ENCODE results near the gene DOCK2.

The DOCK2 gene

DNA sequence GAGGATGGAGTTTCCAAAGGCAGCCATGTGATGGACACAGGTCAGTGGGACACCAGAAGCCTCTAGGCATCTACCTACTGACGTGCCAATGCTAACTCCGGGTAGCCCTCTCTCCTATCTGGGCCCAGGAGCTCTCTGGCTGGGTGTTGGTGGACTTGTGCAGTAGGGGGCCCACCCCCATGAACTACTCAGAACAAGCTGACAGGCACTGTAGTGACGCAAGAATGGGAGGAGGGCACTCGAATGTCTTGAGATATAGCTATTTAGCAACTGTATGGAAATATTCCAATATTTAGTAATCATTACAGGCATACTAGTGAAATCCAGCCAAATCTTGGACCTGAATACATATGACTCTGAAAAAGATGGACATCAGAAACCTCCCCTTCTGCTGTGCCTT lies 5.7 kb upstream of the DOCK2 start:
- Mint-ChIP-seq H3K36me3 (ENCODE audit: low read depth) (no peaks in the 10 kb centered on the region), H3K27me3 (ENCODE audit: low read depth, poor library complexity) (peaks cover 18% of the 10 kb centered on the region), H3K4me1 (no peaks in the 10 kb centered on the region), H3K9me3 (peaks cover 15% of the 10 kb centered on the region), H3K4me3 (no peak overlapping the region), H3K27ac (no peak overlapping the region)
- TF ChIP-seq, protein P1, sequence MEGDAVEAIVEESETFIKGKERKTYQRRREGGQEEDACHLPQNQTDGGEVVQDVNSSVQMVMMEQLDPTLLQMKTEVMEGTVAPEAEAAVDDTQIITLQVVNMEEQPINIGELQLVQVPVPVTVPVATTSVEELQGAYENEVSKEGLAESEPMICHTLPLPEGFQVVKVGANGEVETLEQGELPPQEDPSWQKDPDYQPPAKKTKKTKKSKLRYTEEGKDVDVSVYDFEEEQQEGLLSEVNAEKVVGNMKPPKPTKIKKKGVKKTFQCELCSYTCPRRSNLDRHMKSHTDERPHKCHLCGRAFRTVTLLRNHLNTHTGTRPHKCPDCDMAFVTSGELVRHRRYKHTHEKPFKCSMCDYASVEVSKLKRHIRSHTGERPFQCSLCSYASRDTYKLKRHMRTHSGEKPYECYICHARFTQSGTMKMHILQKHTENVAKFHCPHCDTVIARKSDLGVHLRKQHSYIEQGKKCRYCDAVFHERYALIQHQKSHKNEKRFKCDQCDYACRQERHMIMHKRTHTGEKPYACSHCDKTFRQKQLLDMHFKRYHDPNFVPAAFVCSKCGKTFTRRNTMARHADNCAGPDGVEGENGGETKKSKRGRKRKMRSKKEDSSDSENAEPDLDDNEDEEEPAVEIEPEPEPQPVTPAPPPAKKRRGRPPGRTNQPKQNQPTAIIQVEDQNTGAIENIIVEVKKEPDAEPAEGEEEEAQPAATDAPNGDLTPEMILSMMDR (IDR thresholded peaks at IDR 0.05) = no peak
- no peak for DNase-seq

DNA sequence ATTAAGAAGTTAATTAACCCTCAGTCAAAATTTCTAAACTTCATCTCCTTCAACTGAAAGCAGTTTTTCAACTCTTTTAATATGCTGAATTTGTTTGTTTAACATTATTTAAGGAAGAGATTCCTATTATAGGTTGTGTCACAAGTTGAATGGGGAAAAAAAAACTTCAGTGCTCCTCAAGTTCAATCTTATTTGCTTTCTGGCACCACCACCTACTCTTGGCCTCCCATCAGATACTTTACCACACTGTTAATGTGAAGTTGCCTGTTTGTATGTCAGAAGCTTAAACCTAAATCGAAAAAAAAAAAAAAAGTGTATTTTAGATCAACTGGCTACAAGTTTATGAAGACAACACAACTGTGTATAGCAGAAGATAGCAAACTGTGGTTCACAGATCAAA lies 4.1 kb upstream of the DOCK2 start:
- H3K4me3 Mint-ChIP-seq = no peak overlapping the region
- TF ChIP-seq, protein P1 (IDR thresholded peaks at IDR 0.05) = no peak
- DNase-seq = no peak
- peaks cover 19% of the 10 kb centered on the region for H3K9me3 Mint-ChIP-seq
- H3K27ac Mint-ChIP-seq = no peak overlapping the region
- peaks cover 33% of the 10 kb centered on the region for H3K27me3 Mint-ChIP-seq (ENCODE audit: low read depth, poor library complexity)
- H3K36me3 Mint-ChIP-seq (ENCODE audit: low read depth) = no peaks in the 10 kb centered on the region
- H3K4me1 Mint-ChIP-seq = peaks cover 4% of the 10 kb centered on the region

DNA sequence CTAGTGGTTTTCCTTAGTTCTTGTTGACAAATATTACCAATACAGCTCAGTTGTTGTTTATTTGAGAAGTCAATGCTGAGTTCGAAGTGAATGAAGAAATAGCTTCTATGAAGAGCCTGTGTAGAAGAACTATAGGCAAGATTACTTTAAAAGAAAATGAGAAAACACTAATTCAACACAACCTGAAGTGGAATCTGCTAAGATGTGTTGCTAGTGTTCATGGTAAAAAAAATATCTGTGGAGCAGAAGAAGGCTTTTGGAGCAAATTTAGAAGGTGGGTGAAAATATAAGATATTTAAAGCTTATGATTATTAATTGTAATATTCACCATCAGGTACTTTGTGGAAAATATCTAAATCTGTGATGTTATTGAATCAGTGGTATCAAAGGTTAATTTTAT lies 2.5 kb upstream of the DOCK2 start:
- Mint-ChIP-seq H3K4me1 (peaks cover 4% of the 10 kb centered on the region), H3K9me3 (peaks cover 30% of the 10 kb centered on the region), H3K36me3 (ENCODE audit: low read depth) (no peaks in the 10 kb centered on the region), H3K27me3 (ENCODE audit: low read depth, poor library complexity) (peaks cover 50% of the 10 kb centered on the region), H3K4me3 (no peak overlapping the region), H3K27ac (no peak overlapping the region)
- TF ChIP-seq, protein P1 (IDR thresholded peaks at IDR 0.05) = no peak
- DNase-seq = no peak

DNA sequence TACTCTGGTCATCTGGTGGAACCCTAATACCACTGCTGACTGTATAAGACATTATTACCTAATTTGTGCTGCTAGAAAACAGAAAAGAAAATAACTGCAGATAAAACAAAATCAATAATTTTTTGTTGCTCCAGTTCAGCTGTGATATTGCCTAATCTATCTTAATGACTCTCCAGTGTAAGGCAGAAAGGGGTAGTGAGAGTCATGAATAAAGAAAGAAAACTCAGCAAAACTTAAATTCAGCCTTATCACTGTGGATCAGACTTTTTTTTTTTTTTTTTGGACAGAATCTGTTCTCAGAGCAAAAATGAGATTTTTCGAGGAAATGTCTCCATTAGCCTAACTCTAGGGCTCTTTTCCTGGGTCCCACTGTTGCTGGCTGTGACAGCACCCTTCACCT lies 1.1 kb upstream of the DOCK2 start:
- H3K27ac Mint-ChIP-seq = no peak overlapping the region
- TF ChIP-seq, protein P1 (IDR thresholded peaks at IDR 0.05) = no peak
- no peaks in the 10 kb centered on the region for H3K36me3 Mint-ChIP-seq (ENCODE audit: low read depth)
- peak overlapping the region; percentile 44 for H3K4me3 Mint-ChIP-seq
- H3K27me3 Mint-ChIP-seq (ENCODE audit: low read depth, poor library complexity) = peaks cover 59% of the 10 kb centered on the region
- no peak for DNase-seq
- peaks cover 32% of the 10 kb centered on the region for H3K9me3 Mint-ChIP-seq
- peaks cover 4% of the 10 kb centered on the region for H3K4me1 Mint-ChIP-seq

DNA sequence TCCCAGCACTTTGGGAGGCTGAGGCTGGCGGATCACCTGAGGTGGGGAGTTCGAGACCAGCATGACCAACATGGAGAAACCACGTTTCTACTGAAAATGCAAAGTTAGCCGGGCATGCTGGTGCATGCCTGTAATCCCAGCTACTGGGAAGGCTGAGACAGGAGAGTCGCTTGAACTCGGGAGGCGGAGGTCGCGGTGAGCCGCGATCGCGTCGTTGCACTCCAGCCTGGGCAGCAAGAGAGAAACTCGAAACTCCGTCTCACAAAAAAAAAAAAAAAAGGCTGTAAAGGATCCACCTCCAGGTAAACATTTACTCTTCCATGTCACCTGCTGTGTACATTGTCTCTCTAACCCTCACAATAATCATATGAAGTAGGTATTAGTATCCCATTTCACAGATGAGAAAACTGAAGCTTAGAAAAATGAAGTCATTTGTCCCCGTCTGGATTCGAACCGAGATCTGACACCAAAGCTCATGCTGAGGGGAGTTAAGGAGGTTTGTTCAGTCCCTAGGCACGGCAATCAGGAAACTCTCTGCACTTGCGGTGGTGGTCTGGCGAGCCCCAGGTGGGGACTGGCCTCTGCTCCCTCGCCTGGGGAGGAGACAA lies 494 bp upstream of the DOCK2 start:
- DNase-seq = no peak

More for the DNA sequence above, 494 bp upstream of the DOCK2 start:
- H3K9me3 Mint-ChIP-seq = peaks cover 32% of the 10 kb centered on the region
- peaks cover 4% of the 10 kb centered on the region for H3K4me1 Mint-ChIP-seq
- H3K27ac Mint-ChIP-seq = no peak overlapping the region
- TF ChIP-seq, protein P1 (IDR thresholded peaks at IDR 0.05) = no peak
- H3K36me3 Mint-ChIP-seq (ENCODE audit: low read depth) = no peaks in the 10 kb centered on the region
- peak overlapping the region; percentile 76 for H3K4me3 Mint-ChIP-seq
- H3K27me3 Mint-ChIP-seq (ENCODE audit: low read depth, poor library complexity) = peaks cover 64% of the 10 kb centered on the region

All from nephron progenitor cell (in vitro differentiated cells).